GM20431 (cell line): ENCODE measurements around the gene NFATC2IP.
"Not testable (repeated sequence)": the region's sequence is repeated elsewhere in the genome, so short reads cannot be mapped to it uniquely, and the experiment has no call there.

Experiments
- in situ Hi-C: fragments of 300-500 bp; cut with MseI, MboI; formaldehyde crosslinking; loops from one replicate; pipeline ENCODE4 v1.15.0; 2020; ENCODE audit warnings: low sequenced_read_pairs; ENCODE audit not compliant: unreplicated experiment

The NFATC2IP gene

DNA sequence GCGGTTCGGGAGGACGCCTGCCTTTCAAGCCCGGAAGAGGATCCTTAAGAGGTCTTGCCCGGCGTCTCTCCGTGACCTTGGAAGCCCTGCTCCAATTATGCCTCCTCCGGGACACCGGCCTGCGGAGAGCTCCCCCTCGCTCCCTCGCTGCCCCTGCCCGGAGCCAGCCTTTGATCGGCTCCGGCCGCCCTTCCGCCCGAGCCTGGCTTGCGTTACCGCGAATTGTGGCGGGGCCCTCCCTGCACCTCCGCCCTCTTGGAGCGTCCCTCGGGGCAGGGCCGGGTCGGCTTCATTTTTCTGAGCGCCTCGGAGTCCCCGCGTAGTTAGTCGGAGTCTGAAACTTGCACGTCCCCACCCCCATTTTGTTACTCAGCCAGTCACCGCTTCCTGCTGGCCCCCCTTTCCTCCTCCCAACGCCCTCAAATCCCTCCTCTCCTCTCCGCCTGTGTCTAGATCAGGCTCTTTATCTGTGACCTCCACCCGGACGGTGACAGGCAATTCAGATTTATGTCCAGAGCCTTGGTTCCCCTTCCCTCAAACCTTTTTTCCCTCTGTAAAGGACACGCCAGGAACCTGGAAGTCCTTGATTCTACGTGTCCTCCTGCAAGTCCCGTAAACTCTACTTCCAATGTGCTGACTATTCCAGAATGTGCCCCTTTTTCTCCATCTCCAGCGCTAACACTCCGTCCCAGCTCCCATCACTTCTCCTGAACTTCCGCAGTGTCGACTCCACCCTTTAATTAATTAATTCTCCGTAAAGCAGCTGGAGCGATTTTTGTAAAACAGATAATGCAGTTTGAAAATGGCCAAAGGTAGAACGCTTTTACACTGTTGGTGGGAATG is 25.1 kb upstream of the NFATC2IP start:
- in situ Hi-C loops, result loop anchor here (10.0 kb wide), 1 partner anchor 51 kb away; the partner anchor contains the start of gene ATP2A1

DNA sequence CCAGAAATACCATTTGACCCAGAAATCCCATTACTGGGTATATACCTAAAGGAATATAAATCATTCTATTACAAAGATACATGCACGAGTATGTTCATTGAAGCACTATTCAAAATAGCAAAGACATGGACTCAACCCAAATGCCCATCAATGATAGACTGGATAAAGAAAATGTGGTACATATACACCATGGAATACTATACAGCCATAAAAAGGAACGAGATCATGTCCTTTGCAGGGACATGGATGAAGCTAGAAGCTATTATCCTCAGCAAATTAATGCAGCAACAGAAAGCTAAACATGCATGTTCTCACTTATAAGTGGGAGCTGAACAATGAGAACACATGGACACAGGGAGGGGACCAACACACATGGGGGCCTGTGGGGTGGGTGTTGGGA is 24.5 kb upstream of the NFATC2IP start:
- in situ Hi-C loops, result loop anchor here (10.0 kb wide), 1 partner anchor 51 kb away; the partner anchor contains the start of gene ATP2A1

DNA sequence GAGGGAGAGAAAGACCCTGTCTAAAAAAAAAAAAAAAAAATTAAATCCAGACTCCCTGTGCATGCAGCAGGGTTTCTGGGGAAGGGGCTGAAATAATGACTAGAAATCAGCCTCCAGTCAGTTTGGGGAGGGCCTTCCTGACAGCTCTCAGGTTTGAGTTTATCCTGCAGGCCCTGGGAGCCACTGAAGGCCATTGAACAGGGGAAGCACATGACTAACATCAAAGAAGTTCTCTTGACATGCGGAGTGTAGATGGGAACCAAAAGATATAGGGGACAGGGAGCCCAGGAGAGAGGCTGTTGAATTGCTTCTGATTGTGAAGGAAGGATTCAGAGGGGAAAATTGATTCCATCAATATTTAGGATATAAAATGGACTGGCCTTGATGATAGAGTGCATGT is 22.9 kb upstream of the NFATC2IP start:
- in situ Hi-C loops, result loop anchor here (10.0 kb wide), 1 partner anchor 53 kb away; the partner anchor contains the start of gene ATP2A1

DNA sequence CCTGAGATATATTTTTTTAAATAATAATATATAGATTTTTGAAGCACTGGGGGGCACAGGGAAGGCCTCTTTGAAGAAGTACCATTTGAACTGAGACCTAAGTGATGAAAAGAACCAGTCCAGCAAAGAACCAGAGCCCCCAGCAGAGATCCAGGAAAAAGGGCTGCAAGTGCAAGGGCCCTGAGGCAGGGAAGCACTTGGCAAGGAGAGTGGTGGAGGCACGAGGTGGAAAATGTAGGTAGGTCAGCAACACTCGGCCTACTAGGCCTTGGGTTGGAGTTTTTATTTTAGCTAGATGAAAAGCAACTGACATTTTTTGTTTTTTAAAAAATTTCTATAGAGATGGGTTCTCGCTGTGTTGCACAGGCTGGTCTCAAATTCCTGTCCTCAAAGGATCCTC is 20.5 kb upstream of the NFATC2IP start:
- in situ Hi-C loops, result no loop called here

DNA sequence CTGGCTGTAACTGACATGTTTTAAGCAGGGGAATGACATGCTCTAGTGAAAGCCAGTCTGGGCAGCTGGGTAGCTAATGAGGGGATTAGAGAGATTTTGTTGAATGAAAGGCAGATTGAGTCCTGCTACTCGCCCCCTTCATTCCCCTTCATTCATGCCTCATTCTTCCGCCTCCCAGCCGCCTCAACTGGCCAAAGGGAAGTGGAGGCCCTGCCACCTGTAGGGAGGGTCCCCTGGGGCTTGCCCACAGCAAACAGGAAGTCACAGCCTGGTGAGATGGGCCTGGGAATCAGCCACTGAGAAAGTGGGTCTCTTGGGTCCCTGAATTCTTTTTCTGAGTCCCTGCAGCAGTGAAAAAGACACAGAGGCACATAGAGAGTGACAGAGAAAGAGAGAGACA is 20.1 kb upstream of the NFATC2IP start:
- in situ Hi-C loops, result no loop called here

DNA sequence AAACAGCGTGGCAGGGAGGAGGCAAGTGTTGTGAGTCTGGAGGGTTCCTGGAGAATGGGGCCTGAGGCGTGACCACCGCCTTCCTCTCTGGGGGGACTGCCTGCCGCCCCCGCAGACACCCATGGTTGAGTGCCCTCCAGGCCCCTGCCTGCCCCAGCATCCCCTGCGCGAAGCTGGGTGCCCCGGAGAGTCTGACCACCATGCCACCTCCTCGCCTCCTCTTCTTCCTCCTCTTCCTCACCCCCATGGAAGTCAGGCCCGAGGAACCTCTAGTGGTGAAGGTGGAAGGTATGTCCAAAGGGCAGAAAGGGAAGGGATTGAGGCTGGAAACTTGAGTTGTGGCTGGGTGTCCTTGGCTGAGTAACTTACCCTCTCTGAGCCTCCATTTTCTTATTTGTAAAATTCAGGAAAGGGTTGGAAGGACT is 18.9 kb upstream of the NFATC2IP start, which contains the start of gene CD19:
Gene CD19 (plus strand): TSS at position 171 of the 425 bp plus-strand sequence. CDS start 30 bp downstream, at position 201.
- in situ Hi-C loops, result no loop called here

DNA sequence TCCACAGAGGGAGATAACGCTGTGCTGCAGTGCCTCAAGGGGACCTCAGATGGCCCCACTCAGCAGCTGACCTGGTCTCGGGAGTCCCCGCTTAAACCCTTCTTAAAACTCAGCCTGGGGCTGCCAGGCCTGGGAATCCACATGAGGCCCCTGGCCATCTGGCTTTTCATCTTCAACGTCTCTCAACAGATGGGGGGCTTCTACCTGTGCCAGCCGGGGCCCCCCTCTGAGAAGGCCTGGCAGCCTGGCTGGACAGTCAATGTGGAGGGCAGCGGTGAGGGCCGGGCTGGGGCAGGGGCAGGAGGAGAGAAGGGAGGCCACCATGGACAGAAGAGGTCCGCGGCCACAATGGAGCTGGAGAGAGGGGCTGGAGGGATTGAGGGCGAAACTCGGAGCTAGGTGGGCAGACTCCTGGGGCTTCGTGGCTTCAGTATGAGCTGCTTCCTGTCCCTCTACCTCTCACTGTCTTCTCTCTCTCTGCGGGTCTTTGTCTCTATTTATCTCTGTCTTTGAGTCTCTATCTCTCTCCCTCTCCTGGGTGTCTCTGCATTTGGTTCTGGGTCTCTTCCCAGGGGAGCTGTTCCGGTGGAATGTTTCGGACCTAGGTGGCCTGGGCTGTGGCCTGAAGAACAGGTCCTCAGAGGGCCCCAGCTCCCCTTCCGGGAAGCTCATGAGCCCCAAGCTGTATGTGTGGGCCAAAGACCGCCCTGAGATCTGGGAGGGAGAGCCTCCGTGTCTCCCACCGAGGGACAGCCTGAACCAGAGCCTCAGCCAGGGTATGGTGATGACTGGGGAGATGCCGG is 18.2 kb upstream of the NFATC2IP start:
- in situ Hi-C loops, result no loop called here

DNA sequence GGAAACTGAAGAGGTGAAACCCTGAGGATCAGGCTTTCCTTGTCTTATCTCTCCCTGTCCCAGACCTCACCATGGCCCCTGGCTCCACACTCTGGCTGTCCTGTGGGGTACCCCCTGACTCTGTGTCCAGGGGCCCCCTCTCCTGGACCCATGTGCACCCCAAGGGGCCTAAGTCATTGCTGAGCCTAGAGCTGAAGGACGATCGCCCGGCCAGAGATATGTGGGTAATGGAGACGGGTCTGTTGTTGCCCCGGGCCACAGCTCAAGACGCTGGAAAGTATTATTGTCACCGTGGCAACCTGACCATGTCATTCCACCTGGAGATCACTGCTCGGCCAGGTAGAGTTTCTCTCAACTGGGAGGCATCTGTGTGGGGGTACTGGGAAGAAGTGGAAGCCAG is 17.6 kb upstream of the NFATC2IP start:
- in situ Hi-C loops, result no loop called here

DNA sequence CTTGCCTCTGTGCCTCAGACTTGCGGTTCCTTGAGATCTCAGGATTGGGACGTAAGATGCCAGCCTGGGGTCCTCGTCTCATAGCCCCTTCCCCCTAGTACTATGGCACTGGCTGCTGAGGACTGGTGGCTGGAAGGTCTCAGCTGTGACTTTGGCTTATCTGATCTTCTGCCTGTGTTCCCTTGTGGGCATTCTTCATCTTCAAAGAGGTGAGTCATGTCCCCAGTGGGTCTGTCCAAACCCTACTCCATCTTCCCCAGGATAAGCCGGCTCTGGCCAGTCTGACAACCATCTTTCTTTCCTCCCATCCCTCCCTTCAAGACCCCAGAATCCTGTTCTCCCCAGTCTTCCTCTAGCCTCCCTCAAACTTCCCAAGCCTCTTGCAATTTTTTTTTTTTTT is 15.4 kb upstream of the NFATC2IP start:
- in situ Hi-C loops, result no loop called here

DNA sequence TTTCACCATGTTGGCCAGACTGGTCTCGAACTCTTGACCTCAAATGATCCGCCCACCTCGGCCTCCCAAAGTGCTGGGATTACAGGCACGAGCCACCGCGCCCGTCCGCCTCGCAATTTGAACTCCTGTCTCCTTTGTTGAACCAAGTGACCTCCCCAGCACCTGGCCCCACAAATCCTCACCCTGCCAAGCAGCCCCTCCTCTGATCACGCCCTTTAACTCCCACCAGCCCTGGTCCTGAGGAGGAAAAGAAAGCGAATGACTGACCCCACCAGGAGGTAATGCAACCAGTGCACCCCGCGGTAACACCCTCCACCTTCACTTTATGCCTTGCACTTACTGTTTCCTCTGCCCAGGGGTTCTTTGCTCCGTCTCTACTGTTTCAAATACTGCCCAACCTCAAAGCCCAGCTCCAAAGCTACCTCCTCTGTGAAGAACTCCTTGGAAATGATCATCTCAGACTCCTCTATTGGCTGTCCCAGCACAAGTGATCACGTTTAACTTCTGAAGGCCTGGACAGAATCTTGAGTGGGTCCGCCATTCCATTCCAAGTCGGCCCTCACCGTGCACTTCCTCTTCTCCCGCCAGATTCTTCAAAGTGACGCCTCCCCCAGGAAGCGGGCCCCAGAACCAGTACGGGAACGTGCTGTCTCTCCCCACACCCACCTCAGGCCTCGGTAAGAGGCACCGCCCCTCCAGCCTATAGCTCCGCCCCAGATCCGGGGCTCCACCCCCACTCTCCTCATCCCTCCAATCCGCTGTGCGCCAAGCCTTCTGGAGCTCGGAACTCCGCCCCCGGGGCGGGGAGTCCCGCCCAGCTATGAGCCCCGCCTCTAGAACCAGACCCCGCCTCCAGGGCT is 14.6 kb upstream of the NFATC2IP start:
- in situ Hi-C loops, result no loop called here

DNA sequence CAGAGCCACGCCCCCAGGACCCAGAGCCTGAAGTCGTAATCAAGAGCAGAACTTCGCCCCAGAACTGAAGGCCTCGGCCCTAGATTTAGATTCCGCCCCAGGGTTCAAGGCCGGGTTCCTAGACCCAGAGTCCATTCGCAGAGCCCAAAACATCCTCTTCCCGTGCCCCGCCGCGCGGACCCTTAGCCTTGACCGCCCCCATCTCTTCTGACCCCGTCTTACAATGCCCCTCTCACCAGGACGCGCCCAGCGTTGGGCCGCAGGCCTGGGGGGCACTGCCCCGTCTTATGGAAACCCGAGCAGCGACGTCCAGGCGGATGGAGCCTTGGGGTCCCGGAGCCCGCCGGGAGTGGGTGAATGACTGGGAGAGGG is 14.0 kb upstream of the NFATC2IP start:
- in situ Hi-C loops, result no loop called here

DNA sequence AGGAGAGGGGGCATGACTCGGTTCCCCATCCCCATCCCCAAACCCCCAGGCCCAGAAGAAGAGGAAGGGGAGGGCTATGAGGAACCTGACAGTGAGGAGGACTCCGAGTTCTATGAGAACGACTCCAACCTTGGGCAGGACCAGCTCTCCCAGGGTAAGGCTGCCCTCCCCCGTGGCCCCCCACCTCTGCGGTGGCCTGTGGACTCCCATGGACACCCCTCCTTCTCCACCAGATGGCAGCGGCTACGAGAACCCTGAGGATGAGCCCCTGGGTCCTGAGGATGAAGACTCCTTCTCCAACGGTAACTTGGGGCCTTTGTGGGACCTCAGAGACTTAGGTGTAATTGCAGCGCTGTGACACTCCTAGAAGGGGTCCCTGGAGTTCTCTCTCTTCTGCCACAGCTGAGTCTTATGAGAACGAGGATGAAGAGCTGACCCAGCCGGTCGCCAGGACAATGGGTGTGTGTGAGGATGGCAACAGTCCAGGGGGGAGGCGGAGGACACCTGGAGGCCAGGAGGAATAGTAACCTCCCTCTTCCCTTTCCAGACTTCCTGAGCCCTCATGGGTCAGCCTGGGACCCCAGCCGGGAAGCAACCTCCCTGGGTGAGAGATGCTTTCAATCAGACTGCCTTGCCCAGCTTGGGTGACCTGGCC is 13.4 kb upstream of the NFATC2IP start:
- in situ Hi-C loops, result no loop called here

DNA sequence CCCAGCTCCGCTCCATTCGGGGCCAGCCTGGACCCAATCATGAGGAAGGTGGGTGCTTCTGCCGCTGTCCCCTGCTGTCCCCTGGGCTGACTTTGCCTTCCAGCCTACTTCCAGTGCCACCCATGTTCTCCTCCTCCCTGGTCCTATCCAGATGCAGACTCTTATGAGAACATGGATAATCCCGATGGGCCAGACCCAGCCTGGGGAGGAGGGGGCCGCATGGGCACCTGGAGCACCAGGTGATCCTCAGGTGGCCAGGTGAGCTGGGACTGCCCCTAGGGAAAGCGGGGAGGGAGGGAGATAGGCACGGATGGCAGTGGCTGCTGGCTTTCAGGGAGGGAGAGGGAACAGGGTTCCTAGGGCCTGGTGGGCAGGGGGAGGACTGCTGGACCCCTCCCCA is 12.0 kb upstream of the NFATC2IP start:
- in situ Hi-C loops, result no loop called here

DNA sequence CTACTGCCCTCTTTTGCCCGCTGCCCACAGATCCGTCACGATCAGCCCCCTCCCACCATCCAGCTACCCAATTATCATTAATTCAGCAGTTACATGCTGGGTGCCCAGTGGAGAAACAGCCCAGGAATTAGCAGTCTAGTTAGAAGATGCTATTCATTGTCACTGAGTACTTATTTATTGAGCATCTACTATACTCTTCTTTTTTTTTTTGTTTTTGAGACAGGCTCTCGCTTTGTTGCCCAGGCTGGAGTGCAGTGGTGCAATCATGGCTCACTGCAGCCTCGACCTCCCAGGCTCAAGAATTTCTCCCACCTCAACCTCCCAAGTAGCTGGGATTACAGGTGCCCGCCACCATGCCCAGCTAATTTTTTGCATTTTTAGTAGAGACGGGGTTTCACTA is 10.9 kb upstream of the NFATC2IP start:
- in situ Hi-C loops, result not testable (repeated sequence)

DNA sequence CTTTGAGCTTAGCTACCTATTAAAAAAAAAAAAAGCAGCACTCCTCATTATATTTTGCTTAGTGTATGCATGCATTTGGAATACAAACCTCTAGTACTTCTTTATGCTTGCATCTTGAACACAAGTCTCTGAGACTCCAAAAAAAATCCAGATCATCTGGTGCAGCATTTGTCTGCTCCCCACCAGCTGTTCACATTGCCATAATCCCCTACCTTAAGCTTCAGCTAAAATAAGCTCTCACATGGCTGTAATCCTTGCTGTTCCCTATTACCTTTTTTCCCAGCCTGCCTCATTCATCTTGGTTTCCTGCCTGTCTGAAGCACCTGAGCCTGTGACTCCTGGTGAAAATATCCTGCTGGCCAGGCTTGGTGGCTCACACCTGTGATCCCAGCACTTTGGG is 7.5 kb upstream of the NFATC2IP start:
- in situ Hi-C loops, result no loop called here

DNA sequence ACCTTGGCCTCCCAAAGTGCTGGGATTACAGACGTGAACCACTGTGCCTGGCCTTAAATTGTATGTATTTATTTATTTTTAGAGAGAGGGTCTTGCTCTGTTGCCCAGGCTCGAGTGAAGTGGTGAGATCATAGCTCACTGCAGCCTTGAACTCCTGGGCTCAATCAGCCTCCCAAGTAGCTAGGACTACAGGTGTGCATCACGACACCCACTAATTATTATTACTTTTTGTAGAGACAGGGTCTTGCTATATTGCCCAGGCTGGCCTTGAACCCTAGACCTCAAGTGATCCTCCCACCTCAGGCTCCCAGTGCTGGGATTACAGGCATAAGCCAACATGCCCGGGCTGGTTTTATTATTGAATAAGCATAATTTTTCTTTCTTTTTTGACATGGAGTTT is 4.1 kb upstream of the NFATC2IP start:
- in situ Hi-C loops, result no loop called here

DNA sequence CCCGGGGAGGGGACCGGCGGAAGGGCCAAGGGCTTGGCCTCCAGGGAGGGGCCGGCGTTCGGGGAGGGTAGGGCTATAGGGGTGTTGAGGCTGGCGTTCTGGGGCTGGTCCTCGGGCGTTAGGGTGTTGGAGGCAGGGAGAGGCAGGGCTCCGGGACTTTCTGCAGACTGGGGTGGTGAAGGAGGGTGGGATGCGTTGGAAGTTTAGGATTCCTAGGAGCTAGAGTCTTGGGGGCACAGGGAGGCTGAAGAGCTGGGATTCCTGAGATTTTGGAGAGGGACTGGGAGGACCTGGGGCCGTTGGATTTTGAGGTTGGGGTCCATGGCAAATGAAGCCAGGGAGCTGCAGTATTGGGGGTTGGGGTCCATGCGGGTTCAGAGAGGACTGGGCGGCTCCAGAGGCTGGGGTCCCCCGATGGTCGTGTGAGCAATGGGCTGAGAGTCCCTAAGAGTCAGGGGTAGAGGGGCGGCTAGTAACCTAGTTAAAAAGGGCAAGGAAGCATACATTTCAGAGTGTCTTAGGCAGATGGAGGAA is 740 bp downstream of the NFATC2IP start:
- in situ Hi-C loops, result no loop called here

DNA sequence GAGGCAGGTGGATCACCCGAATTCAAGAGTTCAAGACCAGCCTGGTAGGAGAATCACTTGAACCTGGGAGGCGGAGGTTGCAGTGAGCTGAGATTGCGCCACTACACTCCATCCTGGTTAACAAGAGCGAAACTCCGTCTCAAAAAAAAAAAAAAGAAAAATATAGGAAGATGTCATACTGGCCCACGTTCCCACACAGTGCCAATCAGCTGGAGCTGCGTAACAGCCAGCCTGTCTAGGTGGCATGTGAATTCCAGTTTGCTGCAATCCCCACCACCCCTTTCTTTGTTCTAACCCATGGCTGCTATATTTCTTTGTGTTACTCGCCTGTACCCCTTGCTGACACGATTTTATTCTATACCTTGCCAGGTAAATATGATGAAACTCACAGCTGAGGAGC is 7.5 kb downstream of the NFATC2IP start:
- in situ Hi-C loops, result no loop called here

DNA sequence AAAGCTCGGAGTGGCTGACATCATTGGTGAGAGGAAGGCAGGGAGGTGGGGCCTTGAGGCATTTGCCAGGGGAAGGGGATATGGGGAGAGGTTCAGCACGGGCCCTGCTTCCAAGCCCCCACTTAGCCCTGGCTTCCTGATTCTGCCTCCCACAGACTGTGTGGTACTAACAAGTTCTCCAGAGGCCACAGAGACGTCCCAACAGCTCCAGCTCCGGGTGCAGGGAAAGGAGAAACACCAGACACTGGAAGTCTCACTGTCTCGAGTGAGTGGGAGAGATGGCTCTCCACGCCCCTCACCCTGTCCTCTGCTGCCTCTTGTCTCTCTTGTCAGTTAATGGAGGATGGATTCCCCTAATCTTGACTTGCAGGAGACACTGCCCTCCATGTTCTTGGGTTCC is 8.1 kb downstream of the NFATC2IP start:
- in situ Hi-C loops, result no loop called here
